PC-9 (cell line): ENCODE results near the gene TSPAN17. TPM values are rescaled to one million over a fixed set of nuclear protein-coding genes. Genes with fewer than 3 reads are reported as not detected.

ENCODE experiments used
- BruUV-seq: library from RNA; stranded (reverse); fragments of 400-500 nt; replicated peaks from 2 replicates; lab custom pipeline; 2021; lab: Mats Ljungman, UMichigan
- CTCF ChIA-PET: fragments of 300-600 bp; sonication (Branson Sonifier 250); formaldehyde crosslinking; loops from one replicate; lab custom pipeline; 2022; ENCODE audit warnings: antibody characterized with exemption; lab: Charles Lee
- POLR2A ChIA-PET: fragments of 300-600 bp; sonication (Branson Sonifier 250); formaldehyde crosslinking; loops from one replicate; lab custom pipeline; 2022; ENCODE audit warnings: antibody characterized with exemption; ENCODE audit not compliant: unreplicated experiment; lab: Charles Lee
- DNase-seq, 2 experiments: peaks; one replicate each; pipeline versions ENCODE4 v3.0.0 to v3.0.0-alpha.2; 2015 to 2022; ENCODE audit warnings: mixed read lengths in 1 of 2
- H2AFZ ChIP-seq: fragments of 200-600 bp; sonication (generic); 2 replicates; pipeline ENCODE4 v1.8.1; 2017; ENCODE audit warnings: antibody characterized with exemption
- H3F3A ChIP-seq: fragments of 200-600 bp; sonication (generic); 2 replicates; pipeline ENCODE4 v1.8.1; 2017; ENCODE audit warnings: antibody characterized with exemption, mild to moderate bottlenecking, low read depth; ENCODE audit not compliant: insufficient read depth
- H3K27ac ChIP-seq: fragments of 200-600 bp; sonication (generic); 2 replicates; pipeline ENCODE4 v1.6.1; 2016; ENCODE audit warnings: mixed run types
- H3K27me3 ChIP-seq: fragments of 200-600 bp; sonication (generic); 2 replicates; pipeline ENCODE4 v1.6.1; 2016; ENCODE audit warnings: low read depth, mixed run types; ENCODE audit not compliant: insufficient read depth
- H3K36me3 ChIP-seq: fragments of 200-600 bp; sonication (generic); 2 replicates; pipeline ENCODE4 v1.6.1; 2016; ENCODE audit warnings: low read depth, mixed run types
- H3K4me1 ChIP-seq: fragments of 200-600 bp; sonication (generic); replicated peaks from 2 replicates; pipeline ENCODE4 v1.6.1; 2016; ENCODE audit warnings: mixed run types; ENCODE audit not compliant: insufficient read depth
- H3K4me2 ChIP-seq: fragments of 200-600 bp; sonication (generic); 2 replicates; pipeline ENCODE4 v1.6.1; 2017; ENCODE audit warnings: mixed run types
- H3K4me3 ChIP-seq: fragments of 200-600 bp; sonication (generic); 2 replicates; pipeline ENCODE4 v1.6.1; 2016; ENCODE audit warnings: mixed run types
- H3K79me2 ChIP-seq: fragments of 200-600 bp; sonication (generic); 2 replicates; pipeline ENCODE4 v1.6.1; 2017; ENCODE audit warnings: low read depth, mixed run types
- H3K9me2 ChIP-seq: fragments of 200-600 bp; sonication (generic); 2 replicates; pipeline ENCODE4 v1.8.1; 2017; ENCODE audit warnings: mild to moderate bottlenecking; ENCODE audit not compliant: insufficient read depth
- H3K9me3 ChIP-seq: fragments of 200-600 bp; sonication (generic); 2 replicates; pipeline ENCODE4 v1.8.1; 2016; ENCODE audit warnings: low read depth; ENCODE audit not compliant: insufficient read depth
- H4K20me1 ChIP-seq: fragments of 200-600 bp; sonication (generic); 2 replicates; pipeline ENCODE4 v1.8.1; 2017; ENCODE audit not compliant: insufficient read depth
- CTCF ChIP-seq: fragments of 200-600 bp; sonication (generic); conservative IDR thresholded peaks from 2 replicates; pipeline ENCODE4 v1.6.1; 2017; ENCODE audit warnings: mixed run types, antibody characterized with exemption, mild to moderate bottlenecking, moderate library complexity
- EZH2 ChIP-seq: fragments of 200-600 bp; sonication (generic); IDR thresholded peaks from 2 replicates; pipeline ENCODE4 v1.8.0; 2017; ENCODE audit warnings: antibody characterized with exemption, low read depth
- intact Hi-C: fragments of 100-400 bp; cut with micrococcal nuclease; formaldehyde crosslinking; loops from one replicate; pipeline ENCODE4 v1.10.0; 2022; ENCODE audit not compliant: unreplicated experiment
- total RNA-seq: library from RNA; stranded (reverse); gene quantifications from 2 replicates; pipeline ENCODE4 v1.2.3, GENCODE V29; 2021

TSPAN17 gene
- total RNA-seq, 1 experiment from 2014 or later, result 81.1 TPM

- Histone ChIP-seq H3K9me2 (no peaks in the 10 kb centered on the region), H3K36me3 (no peaks in the 10 kb centered on the region), H3K4me2 (no peak overlapping the region), H3K27me3 (peaks cover 16% of the 10 kb centered on the region; the same call in 1 of the 2 replicates), H3F3A (no peaks in the 10 kb centered on the region), H3K4me1 (peaks cover 16% of the 10 kb centered on the region; the same call in 1 of the 2 replicates), H3K79me2 (no peaks in the 10 kb centered on the region), H2AFZ (no peak overlapping the region), H3K4me3 (no peak overlapping the region), H3K9me3 (no peaks in the 10 kb centered on the region), H4K20me1 (no peaks in the 10 kb centered on the region), H3K27ac (no peak overlapping the region)
- TF ChIP-seq CTCF, result no peak
- intact Hi-C loops, result no loop called here
- ChIA-PET CTCF (no interaction called here), POLR2A (no interaction called here)
- BruUV-seq, result no TSS peak
- DNase-seq, result no peak
Observed at GRCh38 chr5:176618783-176619182, 28.5 kb upstream of the TSPAN17 start.

GRCh38 chr5:176619203-176619568, 28.1 kb upstream of the TSPAN17 start:
- peak in 1 of 2 experiments; percentile 54 for DNase-seq
- peaks cover 16% of the 10 kb centered on the region; the same call in 1 of the 2 replicates for H3K27me3 ChIP-seq
- no peak for TF ChIP-seq EZH2
- TF ChIP-seq CTCF, result no peak
- H2AFZ ChIP-seq, result no peak overlapping the region
- ChIA-PET POLR2A (no interaction called here), CTCF (no interaction called here)
- no TSS peak for BruUV-seq
- H3K79me2 ChIP-seq, result no peaks in the 10 kb centered on the region
- no peaks in the 10 kb centered on the region for H4K20me1 ChIP-seq
- intact Hi-C loops, result no loop called here
- no peaks in the 10 kb centered on the region for H3F3A ChIP-seq
- no peak overlapping the region for H3K4me2 ChIP-seq
- H3K36me3 ChIP-seq, result no peaks in the 10 kb centered on the region
- H3K4me1 ChIP-seq, result peaks cover 12% of the 10 kb centered on the region; the same call in 1 of the 2 replicates
- H3K4me3 ChIP-seq, result no peak overlapping the region
- H3K27ac ChIP-seq, result no peak overlapping the region
- no peaks in the 10 kb centered on the region for H3K9me3 ChIP-seq
- no peaks in the 10 kb centered on the region for H3K9me2 ChIP-seq

- DNase-seq, result no peak
- Histone ChIP-seq H3K4me1 (peaks cover 9% of the 10 kb centered on the region; the same call in 1 of the 2 replicates), H3F3A (no peaks in the 10 kb centered on the region), H3K4me2 (no peak overlapping the region), H3K9me3 (no peaks in the 10 kb centered on the region), H4K20me1 (no peaks in the 10 kb centered on the region), H3K36me3 (no peaks in the 10 kb centered on the region), H3K79me2 (no peaks in the 10 kb centered on the region), H2AFZ (no peak overlapping the region), H3K27me3 (peaks cover 16% of the 10 kb centered on the region; the same call in 1 of the 2 replicates), H3K4me3 (no peak overlapping the region), H3K27ac (no peak overlapping the region), H3K9me2 (no peaks in the 10 kb centered on the region)
- intact Hi-C loops, result no loop called here
- ChIA-PET POLR2A (no interaction called here), CTCF (no interaction called here)
- TF ChIP-seq CTCF, result no peak
- no peak for TF ChIP-seq EZH2
- BruUV-seq, result no TSS peak
Observed at GRCh38 chr5:176619569-176620332, 27.5 kb upstream of the TSPAN17 start.
